Endothelial cell of umbilical vein (primary cell): ENCODE data around the gene NDUFA12. TPM values are rescaled to one million over a fixed set of nuclear protein-coding genes. Genes with fewer than 3 reads are reported as not detected.
"Not testable (repeated sequence)": the region's sequence is repeated elsewhere in the genome, so short reads cannot be mapped to it uniquely, and the experiment has no call there.

Source experiments
- BruUV-seq: library from RNA; stranded (reverse); fragments of 400-500 nt; replicated peaks from 2 replicates; lab custom pipeline; 2021; lab: Mats Ljungman, UMichigan
- CTCF ChIA-PET: fragments of 300-600, 350-600 bp; sonication (Branson Sonifier 250); formaldehyde crosslinking; loops from one replicate; lab custom pipeline; 2021; ENCODE audit warnings: antibody characterized with exemption, inconsistent platforms; lab: Charles Lee
- POLR2A ChIA-PET: fragments of 300-600, 350-600 bp; sonication (Branson Sonifier 250); formaldehyde crosslinking; loops from one replicate; lab custom pipeline; 2021; ENCODE audit warnings: antibody characterized with exemption, inconsistent platforms; lab: Charles Lee
- DNase-seq: peaks from one replicate; pipeline ENCODE4 v3.0.0-alpha.2; 2011; ENCODE audit warnings: low read depth, low spot score
- FAIRE-seq: peaks from 2 replicates; lab custom pipeline; 2011; peaks lifted over from hg19 to GRCh38; lab: Jason Lieb, UNC
- H2AFZ ChIP-seq: 2 replicates; pipeline ENCODE4 v1.6.0; 2012; ENCODE audit warnings: low read depth, low read length, control low read depth, inconsistent platforms
- H3K27ac ChIP-seq: 2 replicates; pipeline ENCODE4 v1.5.1; 2011; ENCODE audit warnings: low read depth, mild to moderate bottlenecking, control low read depth, low read length, moderate library complexity; ENCODE audit not compliant: insufficient read depth
- H3K27me3 ChIP-seq, 2 experiments: 2 replicates each; pipeline versions ENCODE4 v1.6.0 to v1.6.1; 2011; ENCODE audit warnings: low read length in 2 of 2, mixed read lengths in 1 of 2; ENCODE audit not compliant: control insufficient read depth in 2 of 2, insufficient read depth in 2 of 2
- H3K36me3 ChIP-seq, 2 experiments: 2 replicates in 1 of 2; 3 replicates in 1 of 2; pipeline ENCODE4 v1.5.1; 2011; ENCODE audit warnings: low read length in 2 of 2, mild to moderate bottlenecking in 1 of 2, moderate library complexity in 1 of 2; ENCODE audit not compliant: control insufficient read depth in 2 of 2, insufficient read depth in 2 of 2; ENCODE audit errors: extremely low read depth in 1 of 2
- H3K4me1 ChIP-seq: 3 replicates; pipeline ENCODE4 v1.5.1; 2011; ENCODE audit warnings: mild to moderate bottlenecking, low read length; ENCODE audit not compliant: control insufficient read depth, insufficient read depth; ENCODE audit errors: extremely low read depth
- H3K4me2 ChIP-seq: 2 replicates; pipeline ENCODE4 v1.6.1; 2011; ENCODE audit warnings: low read length, control low read depth, mixed read lengths; ENCODE audit not compliant: insufficient read depth
- H3K4me3 ChIP-seq, 3 experiments: fragments of 200-600 bp in 1 of 3; sonication (generic), shearing (Covaris generic) in 1 of 3; replicated peaks in 1 of 3; 2 replicates each; pipeline ENCODE4 v1.5.1; 2011 to 2016; ENCODE audit warnings: control low read depth in 3 of 3, low read length in 3 of 3, mild to moderate bottlenecking in 2 of 3, inconsistent platforms in 1 of 3, low read depth in 1 of 3, moderate library complexity in 1 of 3; ENCODE audit not compliant: insufficient read depth in 1 of 3
- H3K79me2 ChIP-seq: 2 replicates; pipeline ENCODE4 v1.6.0; 2012; ENCODE audit warnings: low read length, inconsistent platforms; ENCODE audit not compliant: control insufficient read depth, insufficient read depth
- H3K9ac ChIP-seq: replicated peaks from 2 replicates; pipeline ENCODE3; 2011; ENCODE audit warnings: low read length, control low read depth; ENCODE audit not compliant: insufficient read depth; ENCODE audit errors: extremely low read depth
- H3K9me1 ChIP-seq: replicated peaks from 3 replicates; pipeline ENCODE4 v1.6.0; 2011; ENCODE audit warnings: mild to moderate bottlenecking, low read length; ENCODE audit not compliant: control insufficient read depth, insufficient read depth; ENCODE audit errors: extremely low read depth
- H3K9me3 ChIP-seq: replicated peaks from 2 replicates; pipeline ENCODE4 v1.5.1; 2012; ENCODE audit warnings: low read length, inconsistent platforms; ENCODE audit not compliant: control insufficient read depth, insufficient read depth
- H4K20me1 ChIP-seq: replicated peaks from 2 replicates; pipeline ENCODE3; 2011; ENCODE audit warnings: mild to moderate bottlenecking, low read length; ENCODE audit not compliant: control insufficient read depth, insufficient read depth; ENCODE audit errors: extremely low read depth
- EZH2 ChIP-seq: IDR thresholded peaks from 2 replicates; pipeline ENCODE4 v1.6.1; 2012; ENCODE audit warnings: borderline replicate concordance, low read depth, mild to moderate bottlenecking, moderate library complexity, low read length, inconsistent platforms; ENCODE audit not compliant: severe bottlenecking
- FOS ChIP-seq: IDR thresholded peaks from 2 replicates; pipeline ENCODE4 v1.6.1; 2011; ENCODE audit warnings: mild to moderate bottlenecking, low read length, moderate library complexity, borderline replicate concordance; ENCODE audit not compliant: insufficient read depth
- GATA2 ChIP-seq: IDR thresholded peaks from 2 replicates; pipeline ENCODE4 v1.7.0; 2011; ENCODE audit warnings: low read depth, mild to moderate bottlenecking, moderate library complexity, mixed read lengths, low read length; ENCODE audit not compliant: insufficient read length, insufficient read depth
- JUN ChIP-seq: IDR thresholded peaks from 2 replicates; pipeline ENCODE4 v1.6.1; 2011; ENCODE audit warnings: borderline replicate concordance, low read depth; ENCODE audit not compliant: insufficient read length, insufficient read depth
- MYC ChIP-seq: IDR thresholded peaks from one replicate; pipeline ENCODE4 v1.6.1; 2011; ENCODE audit warnings: mild to moderate bottlenecking, low read depth, low read length
- POLR2A ChIP-seq: IDR thresholded peaks from 2 replicates; pipeline ENCODE4 v1.6.1; 2012; ENCODE audit warnings: low read depth, mild to moderate bottlenecking, control low read depth, low read length
- POLR2AphosphoS5 ChIP-seq: IDR thresholded peaks from 2 replicates; pipeline ENCODE4 v1.6.1; 2012; ENCODE audit warnings: low read depth, mild to moderate bottlenecking, control low read depth, low read length, moderate library complexity; ENCODE audit not compliant: insufficient read depth
- dilution Hi-C: fragments of 300-500 bp; cut with MboI; formaldehyde crosslinking; loops from one replicate; pipeline ENCODE4 v1.15.0; 2019; ENCODE audit warnings: low sequenced_read_pairs; ENCODE audit not compliant: extremely low pct_ligation_motif_present
- intact Hi-C: fragments of 100-400 bp; cut with micrococcal nuclease; formaldehyde crosslinking; loops from one replicate; pipeline ENCODE4 v1.10.0; 2022
- polyA plus RNA-seq, 4 experiments: library from polyadenylated mRNA; depleted of rRNA in 3 of 4; stranded (reverse) in 3 of 4; unstranded in 1 of 4; fragments of >200 nt; gene quantifications; 2 replicates each; pipeline versions ENCODE4 v1.2.1 to v1.2.3, GENCODE V29; 2011 to 2012; ENCODE audit warnings: missing spikeins in 1 of 4
- total RNA-seq: library from RNA; stranded (reverse); gene quantifications from 2 replicates; pipeline ENCODE4 v1.2.3, GENCODE V29; 2021
- TF ChIP-seq, protein P1 (sequence below), 2 donors: IDR thresholded peaks; 1 replicate in 1 of 2; 2 replicates in 1 of 2; pipeline ENCODE4 v1.5.1; 2011; ENCODE audit warnings: low read length in 2 of 2, mild to moderate bottlenecking in 2 of 2, moderate library complexity in 2 of 2, control low read depth in 1 of 2, inconsistent platforms in 1 of 2, low read depth in 1 of 2; ENCODE audit not compliant: insufficient read depth in 1 of 2; ENCODE audit errors: extremely low read depth in 1 of 2
- TF ChIP-seq, protein P2 (sequence below): IDR thresholded peaks from 2 replicates; pipeline ENCODE4 v1.6.1; 2011; ENCODE audit not compliant: insufficient read depth, insufficient read length

The NDUFA12 gene
- total and polyA plus RNA-seq, 2 donors (not counting 3 experiments of a cell fraction or from before 2014, with no cell fraction given): 126 to 184 TPM

GRCh38 chr12:94985099-94985498, 18.4 kb downstream of the NDUFA12 start:
- intact Hi-C loops, H3K9ac ChIP-seq, H3K27ac ChIP-seq, H3K9me1 ChIP-seq, FAIRE-seq, H3K36me3 ChIP-seq, H2AFZ ChIP-seq, H3K4me2 ChIP-seq, DNase-seq, H3K4me3 ChIP-seq, H3K27me3 ChIP-seq, H3K9me3 ChIP-seq, H4K20me1 ChIP-seq, CTCF ChIA-PET, H3K4me1 ChIP-seq, BruUV-seq, POLR2A ChIA-PET, H3K79me2 ChIP-seq, dilution Hi-C loops: not testable (repeated sequence)

GRCh38 chr12:94983321-94983720, 20.2 kb downstream of the NDUFA12 start:
- H3K4me2 ChIP-seq: no peak overlapping the region
- no peak for DNase-seq
- dilution Hi-C loops (no loop called here), intact Hi-C loops (loop anchor here (5.0 kb wide), 1 partner anchor 341 kb away; no protein-coding TSS in a partner anchor)
- BruUV-seq: no TSS peak
- H3K27me3 ChIP-seq: no peaks in the 10 kb centered on the region
- peaks cover 0 to 5% of the 10 kb centered on the region in 2 experiments for H3K36me3 ChIP-seq
- H3K9me1 ChIP-seq: no peaks in the 10 kb centered on the region
- no peaks in the 10 kb centered on the region for H3K4me1 ChIP-seq
- no peak overlapping the region for H3K27ac ChIP-seq
- H3K9ac ChIP-seq: no peak overlapping the region
- H3K79me2 ChIP-seq: no peaks in the 10 kb centered on the region
- ChIA-PET POLR2A (no interaction called here), CTCF (interaction anchor here (1.2 kb wide), 1 partner anchor 220 kb away, joined by 3 read pairs; no protein-coding TSS in a partner anchor)
- no peak for TF ChIP-seq GATA2
- no peak for TF ChIP-seq JUN
- no peak for TF ChIP-seq POLR2A
- no peak for TF ChIP-seq EZH2
- no peak for TF ChIP-seq POLR2AphosphoS5
- TF ChIP-seq FOS: no peak
- no peak for TF ChIP-seq MYC
- TF ChIP-seq, protein P1, sequence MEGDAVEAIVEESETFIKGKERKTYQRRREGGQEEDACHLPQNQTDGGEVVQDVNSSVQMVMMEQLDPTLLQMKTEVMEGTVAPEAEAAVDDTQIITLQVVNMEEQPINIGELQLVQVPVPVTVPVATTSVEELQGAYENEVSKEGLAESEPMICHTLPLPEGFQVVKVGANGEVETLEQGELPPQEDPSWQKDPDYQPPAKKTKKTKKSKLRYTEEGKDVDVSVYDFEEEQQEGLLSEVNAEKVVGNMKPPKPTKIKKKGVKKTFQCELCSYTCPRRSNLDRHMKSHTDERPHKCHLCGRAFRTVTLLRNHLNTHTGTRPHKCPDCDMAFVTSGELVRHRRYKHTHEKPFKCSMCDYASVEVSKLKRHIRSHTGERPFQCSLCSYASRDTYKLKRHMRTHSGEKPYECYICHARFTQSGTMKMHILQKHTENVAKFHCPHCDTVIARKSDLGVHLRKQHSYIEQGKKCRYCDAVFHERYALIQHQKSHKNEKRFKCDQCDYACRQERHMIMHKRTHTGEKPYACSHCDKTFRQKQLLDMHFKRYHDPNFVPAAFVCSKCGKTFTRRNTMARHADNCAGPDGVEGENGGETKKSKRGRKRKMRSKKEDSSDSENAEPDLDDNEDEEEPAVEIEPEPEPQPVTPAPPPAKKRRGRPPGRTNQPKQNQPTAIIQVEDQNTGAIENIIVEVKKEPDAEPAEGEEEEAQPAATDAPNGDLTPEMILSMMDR (IDR thresholded peaks at IDR 0.05; ENCODE audit: extremely low read depth in 1 of 2, insufficient read depth in 1 of 2, low read depth in 1 of 2, low read length in 2 of 2): no peak
- TF ChIP-seq, protein P2, sequence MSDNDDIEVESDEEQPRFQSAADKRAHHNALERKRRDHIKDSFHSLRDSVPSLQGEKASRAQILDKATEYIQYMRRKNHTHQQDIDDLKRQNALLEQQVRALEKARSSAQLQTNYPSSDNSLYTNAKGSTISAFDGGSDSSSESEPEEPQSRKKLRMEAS: no peak
- no peaks in the 10 kb centered on the region for H3K9me3 ChIP-seq
- no peak overlapping the region for H3K4me3 ChIP-seq
- no peak overlapping the region for H2AFZ ChIP-seq
- no peaks in the 10 kb centered on the region for H4K20me1 ChIP-seq
- FAIRE-seq: no peak
